PC-9 (cell line): Measurements from ENCODE around the gene MAN1B1.

Experiments
- EZH2 ChIP-seq: fragments of 200-600 bp; sonication (generic); IDR thresholded peaks from 2 replicates; pipeline ENCODE4 v1.8.0; 2017; ENCODE audit warnings: antibody characterized with exemption, low read depth
- TF ChIP-seq, protein P1 (sequence below): fragments of 200-600 bp; sonication (generic); conservative IDR thresholded peaks from 2 replicates; pipeline ENCODE4 v1.6.1; 2017; ENCODE audit warnings: mixed run types, antibody characterized with exemption, mild to moderate bottlenecking, moderate library complexity

- TF ChIP-seq, protein P1, sequence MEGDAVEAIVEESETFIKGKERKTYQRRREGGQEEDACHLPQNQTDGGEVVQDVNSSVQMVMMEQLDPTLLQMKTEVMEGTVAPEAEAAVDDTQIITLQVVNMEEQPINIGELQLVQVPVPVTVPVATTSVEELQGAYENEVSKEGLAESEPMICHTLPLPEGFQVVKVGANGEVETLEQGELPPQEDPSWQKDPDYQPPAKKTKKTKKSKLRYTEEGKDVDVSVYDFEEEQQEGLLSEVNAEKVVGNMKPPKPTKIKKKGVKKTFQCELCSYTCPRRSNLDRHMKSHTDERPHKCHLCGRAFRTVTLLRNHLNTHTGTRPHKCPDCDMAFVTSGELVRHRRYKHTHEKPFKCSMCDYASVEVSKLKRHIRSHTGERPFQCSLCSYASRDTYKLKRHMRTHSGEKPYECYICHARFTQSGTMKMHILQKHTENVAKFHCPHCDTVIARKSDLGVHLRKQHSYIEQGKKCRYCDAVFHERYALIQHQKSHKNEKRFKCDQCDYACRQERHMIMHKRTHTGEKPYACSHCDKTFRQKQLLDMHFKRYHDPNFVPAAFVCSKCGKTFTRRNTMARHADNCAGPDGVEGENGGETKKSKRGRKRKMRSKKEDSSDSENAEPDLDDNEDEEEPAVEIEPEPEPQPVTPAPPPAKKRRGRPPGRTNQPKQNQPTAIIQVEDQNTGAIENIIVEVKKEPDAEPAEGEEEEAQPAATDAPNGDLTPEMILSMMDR: no peak
- TF ChIP-seq EZH2: no peak
Measured at GRCh38 chr9:137107982-137108381, 21.2 kb downstream of the MAN1B1 start.
